ENCODE measurements around the gene HMCN2.

The HMCN2 gene

GRCh38 chr9:130406278-130406895 is 140.8 kb downstream of the HMCN2 start:
- peak overlapping the region; percentile 46 for H2BK12ac ChIP-seq (ENCODE audit: low read length)
- H3K27me3 ChIP-seq (ENCODE audit: control insufficient read depth in 3 of 3, insufficient read depth in 3 of 3, low read depth in 1 of 3, low read length in 3 of 3) = peaks cover 0 to 23% (median 0%) of the 10 kb centered on the region in 3 experiments
- no peak overlapping the region for H3K4me3 ChIP-seq (ENCODE audit: low read length in 2 of 2)
- H2BK15ac ChIP-seq (ENCODE audit: low read length) = no peak overlapping the region
- no peak overlapping the region for H3K18ac ChIP-seq (ENCODE audit: low read length)
- no peak overlapping the region for H4K8ac ChIP-seq (ENCODE audit: low read depth, low read length)
- no peak overlapping the region for H3K14ac ChIP-seq (ENCODE audit: low read length)
- H3K4ac ChIP-seq (ENCODE audit: low read length) = no peak overlapping the region
- H3K27ac ChIP-seq (replicated peaks; ENCODE audit: low read length) = no peak overlapping the region
- H2BK120ac ChIP-seq (ENCODE audit: low read depth, low read length) = no peak overlapping the region
- H3K23ac ChIP-seq (ENCODE audit: low read depth, low read length, poor library complexity) = no peak overlapping the region
- H3K4me1 ChIP-seq (ENCODE audit: control insufficient read depth in 2 of 2, insufficient read depth in 1 of 2, low read depth in 1 of 2, low read length in 2 of 2) = no peaks in the 10 kb centered on the region
- H3K4me2 ChIP-seq (ENCODE audit: insufficient read depth, low read length, poor library complexity, severe bottlenecking) = no peak overlapping the region
- DNase-seq (ENCODE audit: low spot score) = no peak
- peak overlapping the region; percentile 81 for H2AK5ac ChIP-seq (ENCODE audit: low read depth, low read length)
- H3K79me1 ChIP-seq (ENCODE audit: low read depth, low read length) = no peaks in the 10 kb centered on the region
- H3K9me3 ChIP-seq (replicated peaks in 1 of 2; ENCODE audit: control insufficient read depth in 2 of 2, insufficient read depth in 1 of 2, low read depth in 1 of 2, low read length in 2 of 2) = no peaks in the 10 kb centered on the region
- no peaks in the 10 kb centered on the region for H3K36me3 ChIP-seq (replicated peaks in 1 of 2; ENCODE audit: control insufficient read depth in 2 of 2, insufficient read depth in 2 of 2, low read length in 2 of 2)
- H3K9ac ChIP-seq (ENCODE audit: low read depth, low read length, poor library complexity) = no peak overlapping the region
- H2BK5ac ChIP-seq (ENCODE audit: low read length) = no peak overlapping the region
- no CpG with 5 or more reads among the region's 10 CpGs for WGBS, 2 donors (ENCODE audit: extremely low coverage in 2 of 2, insufficient read length in 2 of 2, insufficient replicate concordance in 1 of 2)
- no peak overlapping the region for H4K91ac ChIP-seq (ENCODE audit: low read depth, low read length, poor library complexity)
- H2AFZ ChIP-seq (ENCODE audit: low read length) = no peak overlapping the region

- no peak overlapping the region for H3K18ac ChIP-seq (ENCODE audit: low read length)
- H2BK15ac ChIP-seq (ENCODE audit: low read length) = no peak overlapping the region
- no peak overlapping the region for H4K8ac ChIP-seq (ENCODE audit: low read depth, low read length)
- H3K9ac ChIP-seq (ENCODE audit: low read depth, low read length, poor library complexity) = no peak overlapping the region
- no peak overlapping the region for H3K4me3 ChIP-seq (ENCODE audit: low read length in 2 of 2)
- H3K9me3 ChIP-seq (replicated peaks in 1 of 2; ENCODE audit: control insufficient read depth in 2 of 2, insufficient read depth in 1 of 2, low read depth in 1 of 2, low read length in 2 of 2) = no peaks in the 10 kb centered on the region
- no peak overlapping the region for H2AK5ac ChIP-seq (ENCODE audit: low read depth, low read length)
- no peaks in the 10 kb centered on the region for H3K36me3 ChIP-seq (replicated peaks in 1 of 2; ENCODE audit: control insufficient read depth in 2 of 2, insufficient read depth in 2 of 2, low read length in 2 of 2)
- no peaks in the 10 kb centered on the region for H3K4me1 ChIP-seq (ENCODE audit: control insufficient read depth in 2 of 2, insufficient read depth in 1 of 2, low read depth in 1 of 2, low read length in 2 of 2)
- H3K4ac ChIP-seq (ENCODE audit: low read length) = no peak overlapping the region
- H2BK12ac ChIP-seq (ENCODE audit: low read length) = no peak overlapping the region
- no peak overlapping the region for H4K91ac ChIP-seq (ENCODE audit: low read depth, low read length, poor library complexity)
- no peak overlapping the region for H3K14ac ChIP-seq (ENCODE audit: low read length)
- no CpG with 5 or more reads among the region's 9 CpGs for whole genome bisulfite sequencing, 2 donors (ENCODE audit: extremely low coverage in 2 of 2, insufficient read length in 2 of 2, insufficient replicate concordance in 1 of 2)
- no peak overlapping the region for H2BK5ac ChIP-seq (ENCODE audit: low read length)
- H3K23ac ChIP-seq (ENCODE audit: low read depth, low read length, poor library complexity) = no peak overlapping the region
- H2BK120ac ChIP-seq (ENCODE audit: low read depth, low read length) = no peak overlapping the region
- H3K27ac ChIP-seq (replicated peaks; ENCODE audit: low read length) = no peak overlapping the region
- H2AFZ ChIP-seq (ENCODE audit: low read length) = no peak overlapping the region
- H3K79me1 ChIP-seq (ENCODE audit: low read depth, low read length) = no peaks in the 10 kb centered on the region
- H3K27me3 ChIP-seq (ENCODE audit: control insufficient read depth in 3 of 3, insufficient read depth in 3 of 3, low read depth in 1 of 3, low read length in 3 of 3) = peaks cover 0 to 17% (median 0%) of the 10 kb centered on the region in 3 experiments
- DNase-seq (ENCODE audit: low spot score) = no peak
- H3K4me2 ChIP-seq (ENCODE audit: insufficient read depth, low read length, poor library complexity, severe bottlenecking) = no peak overlapping the region
Measured at GRCh38 chr9:130407916-130408663, 142.5 kb downstream of the HMCN2 start.

- no peak overlapping the region for H2BK5ac ChIP-seq (ENCODE audit: low read length)
- H3K14ac ChIP-seq (ENCODE audit: low read length) = no peak overlapping the region
- WGBS, 2 donors (ENCODE audit: extremely low coverage in 2 of 2, insufficient read length in 2 of 2, insufficient replicate concordance in 1 of 2) = no CpG with 5 or more reads among the region's 9 CpGs
- no peak overlapping the region for H3K4me2 ChIP-seq (ENCODE audit: insufficient read depth, low read length, poor library complexity, severe bottlenecking)
- H3K79me1 ChIP-seq (ENCODE audit: low read depth, low read length) = no peaks in the 10 kb centered on the region
- H3K4me3 ChIP-seq (ENCODE audit: low read length in 2 of 2) = no peak overlapping the region
- no peak overlapping the region for H2BK12ac ChIP-seq (ENCODE audit: low read length)
- peaks cover 0 to 13% (median 0%) of the 10 kb centered on the region in 3 experiments for H3K27me3 ChIP-seq (ENCODE audit: control insufficient read depth in 3 of 3, insufficient read depth in 3 of 3, low read depth in 1 of 3, low read length in 3 of 3)
- no peak overlapping the region for H2BK15ac ChIP-seq (ENCODE audit: low read length)
- H2AK5ac ChIP-seq (ENCODE audit: low read depth, low read length) = no peak overlapping the region
- no peaks in the 10 kb centered on the region for H3K9me3 ChIP-seq (replicated peaks in 1 of 2; ENCODE audit: control insufficient read depth in 2 of 2, insufficient read depth in 1 of 2, low read depth in 1 of 2, low read length in 2 of 2)
- H3K23ac ChIP-seq (ENCODE audit: low read depth, low read length, poor library complexity) = no peak overlapping the region
- H2BK120ac ChIP-seq (ENCODE audit: low read depth, low read length) = no peak overlapping the region
- H3K27ac ChIP-seq (replicated peaks; ENCODE audit: low read length) = no peak overlapping the region
- H3K4me1 ChIP-seq (ENCODE audit: control insufficient read depth in 2 of 2, insufficient read depth in 1 of 2, low read depth in 1 of 2, low read length in 2 of 2) = no peaks in the 10 kb centered on the region
- no peak overlapping the region for H3K9ac ChIP-seq (ENCODE audit: low read depth, low read length, poor library complexity)
- H4K91ac ChIP-seq (ENCODE audit: low read depth, low read length, poor library complexity) = no peak overlapping the region
- H4K8ac ChIP-seq (ENCODE audit: low read depth, low read length) = no peak overlapping the region
- no peak for DNase-seq (ENCODE audit: low spot score)
- no peaks in the 10 kb centered on the region for H3K36me3 ChIP-seq (replicated peaks in 1 of 2; ENCODE audit: control insufficient read depth in 2 of 2, insufficient read depth in 2 of 2, low read length in 2 of 2)
- no peak overlapping the region for H2AFZ ChIP-seq (ENCODE audit: low read length)
- H3K4ac ChIP-seq (ENCODE audit: low read length) = no peak overlapping the region
- no peak overlapping the region for H3K18ac ChIP-seq (ENCODE audit: low read length)
Measured at GRCh38 chr9:130408669-130409068, 143.1 kb downstream of the HMCN2 start.

GRCh38 chr9:130409246-130409645 is 143.7 kb downstream of the HMCN2 start:
- Histone ChIP-seq H3K4ac (ENCODE audit: low read length) (no peak overlapping the region), H2BK120ac (ENCODE audit: low read depth, low read length) (no peak overlapping the region), H3K9ac (ENCODE audit: low read depth, low read length, poor library complexity) (no peak overlapping the region), H3K23ac (ENCODE audit: low read depth, low read length, poor library complexity) (no peak overlapping the region), H4K91ac (ENCODE audit: low read depth, low read length, poor library complexity) (no peak overlapping the region), H3K27me3 (ENCODE audit: control insufficient read depth in 3 of 3, insufficient read depth in 3 of 3, low read depth in 1 of 3, low read length in 3 of 3) (peaks cover 0 to 8% (median 0%) of the 10 kb centered on the region in 3 experiments), H4K8ac (ENCODE audit: low read depth, low read length) (no peak overlapping the region), H2BK12ac (ENCODE audit: low read length) (no peak overlapping the region), H2AFZ (ENCODE audit: low read length) (no peak overlapping the region), H2AK5ac (ENCODE audit: low read depth, low read length) (no peak overlapping the region), H3K27ac (replicated peaks; ENCODE audit: low read length) (no peak overlapping the region), H3K79me1 (ENCODE audit: low read depth, low read length) (no peaks in the 10 kb centered on the region), H3K14ac (ENCODE audit: low read length) (no peak overlapping the region), H3K9me3 (replicated peaks in 1 of 2; ENCODE audit: control insufficient read depth in 2 of 2, insufficient read depth in 1 of 2, low read depth in 1 of 2, low read length in 2 of 2) (no peaks in the 10 kb centered on the region), H3K4me3 (ENCODE audit: low read length in 2 of 2) (no peak overlapping the region), H3K36me3 (replicated peaks in 1 of 2; ENCODE audit: control insufficient read depth in 2 of 2, insufficient read depth in 2 of 2, low read length in 2 of 2) (no peaks in the 10 kb centered on the region), H3K4me1 (ENCODE audit: control insufficient read depth in 2 of 2, insufficient read depth in 1 of 2, low read depth in 1 of 2, low read length in 2 of 2) (no peaks in the 10 kb centered on the region), H3K18ac (ENCODE audit: low read length) (no peak overlapping the region), H2BK15ac (ENCODE audit: low read length) (no peak overlapping the region), H3K4me2 (ENCODE audit: insufficient read depth, low read length, poor library complexity, severe bottlenecking) (no peak overlapping the region), H2BK5ac (ENCODE audit: low read length) (no peak overlapping the region)
- DNase-seq (ENCODE audit: low spot score) = no peak
- no CpG with 5 or more reads among the region's 4 CpGs for WGBS, 2 donors (ENCODE audit: extremely low coverage in 2 of 2, insufficient read length in 2 of 2, insufficient replicate concordance in 1 of 2)
